ENCODE data around the gene NKD1. TPM values are rescaled to one million over a fixed set of nuclear protein-coding genes. Genes with fewer than 3 reads are reported as not detected.

NKD1 gene
- total RNA-seq, 1 experiment from 2014 or later, result 11.4 TPM

DNA sequence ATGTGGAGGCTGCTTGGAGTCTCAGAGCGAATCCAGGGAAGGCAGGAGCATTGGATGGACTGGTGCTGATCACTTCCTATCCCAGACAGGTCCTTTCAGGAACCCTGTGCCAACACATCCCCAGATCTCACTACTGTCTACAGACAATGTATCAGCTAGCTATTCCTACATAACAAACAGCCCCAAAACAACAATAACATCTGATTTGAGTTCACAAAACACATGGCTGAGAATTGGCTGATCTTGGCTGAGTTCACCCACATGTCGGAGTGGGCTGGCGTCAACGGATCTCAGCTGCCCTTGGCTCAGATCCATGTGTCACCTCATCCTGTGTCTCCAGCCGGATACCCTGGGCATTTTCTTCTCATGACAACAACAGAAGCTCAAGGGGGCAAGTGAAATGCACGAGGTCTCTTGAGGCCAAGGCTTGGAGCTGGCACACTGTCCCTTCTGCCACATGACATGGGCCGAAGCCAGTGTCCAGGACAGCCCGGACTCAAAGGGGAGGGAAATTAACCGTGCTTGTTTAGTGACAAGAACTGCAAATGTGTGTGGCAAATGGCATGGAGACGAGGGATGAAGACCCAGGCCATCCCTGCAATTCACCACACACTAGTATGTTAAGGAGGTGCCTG, 114.2 kb downstream of the NKD1 start:
- intact Hi-C loops (cut with micrococcal nuclease), result no loop called here
- ChIA-PET RAD21 (ENCODE audit: low non-redundant PET in 1 of 2, low total read pairs in 2 of 2, uncharacterized antibody in 2 of 2, unreplicated experiment in 2 of 2) (no interaction called here), POLR2A (no interaction called here), CTCF (interaction anchor here (1.5 kb wide), 1 partner anchor 10 kb away, joined by 3 read pairs; no protein-coding TSS in a partner anchor)
- Histone ChIP-seq H3K4me1 (ENCODE audit: control insufficient read depth in 1 of 2, insufficient read depth in 2 of 2, low read length in 2 of 2) (peaks cover 0 to 5% of the 10 kb centered on the region in 2 experiments; a peak in 1 of 4 replicates), H3K9me2 (ENCODE audit: insufficient read depth) (no peaks in the 10 kb centered on the region), H3K27me3 (ENCODE audit: insufficient read depth, low read length) (no peaks in the 10 kb centered on the region), H3K79me2 (ENCODE audit: insufficient read depth, low read length) (no peaks in the 10 kb centered on the region), H2AFZ (ENCODE audit: low read depth, low read length, poor library complexity, severe bottlenecking) (no peak overlapping the region), H3K4me2 (ENCODE audit: low read length) (no peak overlapping the region), H3K9ac (ENCODE audit: low read length) (no peak overlapping the region), H3K9me3 (ENCODE audit: control insufficient read depth in 1 of 2, insufficient read depth in 1 of 2, low read depth in 1 of 2, low read length in 2 of 2) (peaks cover 0 to 5% of the 10 kb centered on the region in 2 experiments; a peak in 2 of 4 replicates), H3K27ac (ENCODE audit: low read depth, low read length) (no peak overlapping the region), H3K36me3 (ENCODE audit: control insufficient read depth in 1 of 2, insufficient read depth in 2 of 2, low read length in 2 of 2) (no peaks in the 10 kb centered on the region), H3K4me3 (replicated peaks in 1 of 2; ENCODE audit: low read depth in 1 of 2, low read length in 2 of 2) (no peak overlapping the region), H4K20me1 (ENCODE audit: insufficient read depth) (no peaks in the 10 kb centered on the region)
- TF ChIP-seq EZH2phosphoT487 (IDR thresholded peaks at IDR 0.05; ENCODE audit: borderline replicate concordance), result no peak
- no peak for TF ChIP-seq YY1 (IDR thresholded peaks at IDR 0.05; ENCODE audit: extremely low read depth, insufficient replicate concordance, low read depth, low read length)
- TF ChIP-seq, protein P1, sequence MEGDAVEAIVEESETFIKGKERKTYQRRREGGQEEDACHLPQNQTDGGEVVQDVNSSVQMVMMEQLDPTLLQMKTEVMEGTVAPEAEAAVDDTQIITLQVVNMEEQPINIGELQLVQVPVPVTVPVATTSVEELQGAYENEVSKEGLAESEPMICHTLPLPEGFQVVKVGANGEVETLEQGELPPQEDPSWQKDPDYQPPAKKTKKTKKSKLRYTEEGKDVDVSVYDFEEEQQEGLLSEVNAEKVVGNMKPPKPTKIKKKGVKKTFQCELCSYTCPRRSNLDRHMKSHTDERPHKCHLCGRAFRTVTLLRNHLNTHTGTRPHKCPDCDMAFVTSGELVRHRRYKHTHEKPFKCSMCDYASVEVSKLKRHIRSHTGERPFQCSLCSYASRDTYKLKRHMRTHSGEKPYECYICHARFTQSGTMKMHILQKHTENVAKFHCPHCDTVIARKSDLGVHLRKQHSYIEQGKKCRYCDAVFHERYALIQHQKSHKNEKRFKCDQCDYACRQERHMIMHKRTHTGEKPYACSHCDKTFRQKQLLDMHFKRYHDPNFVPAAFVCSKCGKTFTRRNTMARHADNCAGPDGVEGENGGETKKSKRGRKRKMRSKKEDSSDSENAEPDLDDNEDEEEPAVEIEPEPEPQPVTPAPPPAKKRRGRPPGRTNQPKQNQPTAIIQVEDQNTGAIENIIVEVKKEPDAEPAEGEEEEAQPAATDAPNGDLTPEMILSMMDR (IDR thresholded peaks at IDR 0.05 in 2 of 3, conservative IDR thresholded peaks at IDR 0.05 in 1 of 3; ENCODE audit: borderline replicate concordance in 1 of 3, insufficient read depth in 1 of 3, low read depth in 2 of 3, low read length in 2 of 3), result no peak
- TF ChIP-seq FOSL1 (IDR thresholded peaks at IDR 0.05; ENCODE audit: low read depth), result no peak
- TF ChIP-seq, protein P2, sequence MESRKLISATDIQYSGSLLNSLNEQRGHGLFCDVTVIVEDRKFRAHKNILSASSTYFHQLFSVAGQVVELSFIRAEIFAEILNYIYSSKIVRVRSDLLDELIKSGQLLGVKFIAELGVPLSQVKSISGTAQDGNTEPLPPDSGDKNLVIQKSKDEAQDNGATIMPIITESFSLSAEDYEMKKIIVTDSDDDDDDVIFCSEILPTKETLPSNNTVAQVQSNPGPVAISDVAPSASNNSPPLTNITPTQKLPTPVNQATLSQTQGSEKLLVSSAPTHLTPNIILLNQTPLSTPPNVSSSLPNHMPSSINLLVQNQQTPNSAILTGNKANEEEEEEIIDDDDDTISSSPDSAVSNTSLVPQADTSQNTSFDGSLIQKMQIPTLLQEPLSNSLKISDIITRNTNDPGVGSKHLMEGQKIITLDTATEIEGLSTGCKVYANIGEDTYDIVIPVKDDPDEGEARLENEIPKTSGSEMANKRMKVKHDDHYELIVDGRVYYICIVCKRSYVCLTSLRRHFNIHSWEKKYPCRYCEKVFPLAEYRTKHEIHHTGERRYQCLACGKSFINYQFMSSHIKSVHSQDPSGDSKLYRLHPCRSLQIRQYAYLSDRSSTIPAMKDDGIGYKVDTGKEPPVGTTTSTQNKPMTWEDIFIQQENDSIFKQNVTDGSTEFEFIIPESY (IDR thresholded peaks at IDR 0.05; ENCODE audit: extremely low read depth, insufficient replicate concordance, low read length), result no peak
- TF ChIP-seq EGR1 (IDR thresholded peaks at IDR 0.05; ENCODE audit: low read depth), result no peak
- TF ChIP-seq ZFX (IDR thresholded peaks at IDR 0.05), result no peak
- no peak for TF ChIP-seq POLR2A (IDR thresholded peaks at IDR 0.05; ENCODE audit: borderline replicate concordance, extremely low read depth, insufficient read depth, insufficient read length)
- TF ChIP-seq ELF1 (IDR thresholded peaks at IDR 0.05; ENCODE audit: borderline replicate concordance, low read depth), result no peak
- no peak for TF ChIP-seq ZNF274 (IDR thresholded peaks at IDR 0.05; ENCODE audit: low read depth, low read length)
- TF ChIP-seq, protein P3, sequence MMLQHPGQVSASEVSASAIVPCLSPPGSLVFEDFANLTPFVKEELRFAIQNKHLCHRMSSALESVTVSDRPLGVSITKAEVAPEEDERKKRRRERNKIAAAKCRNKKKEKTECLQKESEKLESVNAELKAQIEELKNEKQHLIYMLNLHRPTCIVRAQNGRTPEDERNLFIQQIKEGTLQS (IDR thresholded peaks at IDR 0.05), result no peak
- TF ChIP-seq JUND (IDR thresholded peaks at IDR 0.05), result no peak
- TF ChIP-seq TCF7L2 (IDR thresholded peaks at IDR 0.05; ENCODE audit: borderline replicate concordance, extremely low read depth, insufficient read depth, insufficient read length), result no peak
- TF ChIP-seq, protein P4, sequence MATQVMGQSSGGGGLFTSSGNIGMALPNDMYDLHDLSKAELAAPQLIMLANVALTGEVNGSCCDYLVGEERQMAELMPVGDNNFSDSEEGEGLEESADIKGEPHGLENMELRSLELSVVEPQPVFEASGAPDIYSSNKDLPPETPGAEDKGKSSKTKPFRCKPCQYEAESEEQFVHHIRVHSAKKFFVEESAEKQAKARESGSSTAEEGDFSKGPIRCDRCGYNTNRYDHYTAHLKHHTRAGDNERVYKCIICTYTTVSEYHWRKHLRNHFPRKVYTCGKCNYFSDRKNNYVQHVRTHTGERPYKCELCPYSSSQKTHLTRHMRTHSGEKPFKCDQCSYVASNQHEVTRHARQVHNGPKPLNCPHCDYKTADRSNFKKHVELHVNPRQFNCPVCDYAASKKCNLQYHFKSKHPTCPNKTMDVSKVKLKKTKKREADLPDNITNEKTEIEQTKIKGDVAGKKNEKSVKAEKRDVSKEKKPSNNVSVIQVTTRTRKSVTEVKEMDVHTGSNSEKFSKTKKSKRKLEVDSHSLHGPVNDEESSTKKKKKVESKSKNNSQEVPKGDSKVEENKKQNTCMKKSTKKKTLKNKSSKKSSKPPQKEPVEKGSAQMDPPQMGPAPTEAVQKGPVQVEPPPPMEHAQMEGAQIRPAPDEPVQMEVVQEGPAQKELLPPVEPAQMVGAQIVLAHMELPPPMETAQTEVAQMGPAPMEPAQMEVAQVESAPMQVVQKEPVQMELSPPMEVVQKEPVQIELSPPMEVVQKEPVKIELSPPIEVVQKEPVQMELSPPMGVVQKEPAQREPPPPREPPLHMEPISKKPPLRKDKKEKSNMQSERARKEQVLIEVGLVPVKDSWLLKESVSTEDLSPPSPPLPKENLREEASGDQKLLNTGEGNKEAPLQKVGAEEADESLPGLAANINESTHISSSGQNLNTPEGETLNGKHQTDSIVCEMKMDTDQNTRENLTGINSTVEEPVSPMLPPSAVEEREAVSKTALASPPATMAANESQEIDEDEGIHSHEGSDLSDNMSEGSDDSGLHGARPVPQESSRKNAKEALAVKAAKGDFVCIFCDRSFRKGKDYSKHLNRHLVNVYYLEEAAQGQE (IDR thresholded peaks at IDR 0.05; ENCODE audit: low read depth), result no peak
- DNase-seq (ENCODE audit: low read depth, low spot score), result no peak
- no peak for ATAC-seq
- no TSS peak for BruUV-seq (replicated peaks)
